Subcutaneous adipose tissue (tissue), 4 donors: ENCODE data around the gene OLIG2. TPM values are rescaled to one million over a fixed set of nuclear protein-coding genes. Genes with fewer than 3 reads are reported as not detected.

Experiments used
- total RNA-seq, 4 donors: library from RNA; depleted of rRNA; stranded (reverse); fragments of >200 nt; gene quantifications; one replicate each; pipeline ENCODE4 v1.1.0, GENCODE V29; 2016
- TF ChIP-seq, protein P1 (sequence below): fragments of 450-650 bp; IDR thresholded peaks from one replicate; pipeline ENCODE4 v1.5.1; 2016; ENCODE audit warnings: low read depth, mild to moderate bottlenecking, control low read depth, antibody characterized with exemption, moderate library complexity

OLIG2 gene
- total RNA-seq, 4 donors from 2014 or later: not detected

DNA sequence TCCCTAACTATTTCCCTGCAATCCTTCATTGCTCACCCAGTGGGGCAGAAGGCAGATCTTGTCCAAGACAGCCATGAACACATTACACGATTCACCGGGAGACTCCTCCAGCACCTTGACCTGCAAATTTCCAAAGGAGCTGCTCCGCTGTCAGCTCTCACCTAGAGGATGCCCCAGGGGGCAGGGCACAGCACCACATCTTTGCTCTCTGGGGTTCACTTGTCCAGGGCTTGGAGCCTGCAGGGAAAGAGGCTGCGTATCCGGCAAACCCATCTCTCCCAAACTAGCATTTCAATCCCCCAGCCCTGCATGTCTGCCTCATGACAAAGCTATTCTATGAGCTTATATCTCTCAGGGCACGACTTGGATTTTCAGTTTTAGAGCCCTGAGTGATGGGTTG lies 35.1 kb upstream of the OLIG2 start:
- TF ChIP-seq, protein P1, sequence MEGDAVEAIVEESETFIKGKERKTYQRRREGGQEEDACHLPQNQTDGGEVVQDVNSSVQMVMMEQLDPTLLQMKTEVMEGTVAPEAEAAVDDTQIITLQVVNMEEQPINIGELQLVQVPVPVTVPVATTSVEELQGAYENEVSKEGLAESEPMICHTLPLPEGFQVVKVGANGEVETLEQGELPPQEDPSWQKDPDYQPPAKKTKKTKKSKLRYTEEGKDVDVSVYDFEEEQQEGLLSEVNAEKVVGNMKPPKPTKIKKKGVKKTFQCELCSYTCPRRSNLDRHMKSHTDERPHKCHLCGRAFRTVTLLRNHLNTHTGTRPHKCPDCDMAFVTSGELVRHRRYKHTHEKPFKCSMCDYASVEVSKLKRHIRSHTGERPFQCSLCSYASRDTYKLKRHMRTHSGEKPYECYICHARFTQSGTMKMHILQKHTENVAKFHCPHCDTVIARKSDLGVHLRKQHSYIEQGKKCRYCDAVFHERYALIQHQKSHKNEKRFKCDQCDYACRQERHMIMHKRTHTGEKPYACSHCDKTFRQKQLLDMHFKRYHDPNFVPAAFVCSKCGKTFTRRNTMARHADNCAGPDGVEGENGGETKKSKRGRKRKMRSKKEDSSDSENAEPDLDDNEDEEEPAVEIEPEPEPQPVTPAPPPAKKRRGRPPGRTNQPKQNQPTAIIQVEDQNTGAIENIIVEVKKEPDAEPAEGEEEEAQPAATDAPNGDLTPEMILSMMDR: no peak

GRCh38 chr21:32991361-32991760 lies 34.4 kb upstream of the OLIG2 start:
- TF ChIP-seq, protein P1: no peak

- TF ChIP-seq, protein P1: no peak
Measured at GRCh38 chr21:32993894-32994293, 31.8 kb upstream of the OLIG2 start.

- TF ChIP-seq, protein P1: no peak
Measured at GRCh38 chr21:32994305-32994704, 31.4 kb upstream of the OLIG2 start.

DNA sequence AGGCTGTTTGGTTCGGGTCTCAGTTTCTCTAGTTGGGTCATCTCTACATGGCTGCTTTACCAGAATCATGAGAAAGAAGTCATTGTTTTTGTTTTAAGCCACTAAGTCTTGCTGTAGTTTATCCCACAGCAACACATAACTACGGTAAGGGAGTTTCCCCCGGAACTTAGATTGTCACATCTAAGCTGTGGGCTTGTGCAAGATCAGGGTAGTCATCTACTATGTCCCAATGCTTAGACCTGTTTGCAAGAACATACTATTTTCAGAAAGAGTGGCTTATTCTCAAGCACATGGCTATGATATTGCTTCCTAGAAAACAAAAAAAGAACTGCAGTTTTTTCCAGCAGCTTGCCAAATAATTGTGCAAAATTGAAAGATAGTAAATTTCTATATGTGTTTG lies 18.0 kb upstream of the OLIG2 start:
- TF ChIP-seq, protein P1: no peak

DNA sequence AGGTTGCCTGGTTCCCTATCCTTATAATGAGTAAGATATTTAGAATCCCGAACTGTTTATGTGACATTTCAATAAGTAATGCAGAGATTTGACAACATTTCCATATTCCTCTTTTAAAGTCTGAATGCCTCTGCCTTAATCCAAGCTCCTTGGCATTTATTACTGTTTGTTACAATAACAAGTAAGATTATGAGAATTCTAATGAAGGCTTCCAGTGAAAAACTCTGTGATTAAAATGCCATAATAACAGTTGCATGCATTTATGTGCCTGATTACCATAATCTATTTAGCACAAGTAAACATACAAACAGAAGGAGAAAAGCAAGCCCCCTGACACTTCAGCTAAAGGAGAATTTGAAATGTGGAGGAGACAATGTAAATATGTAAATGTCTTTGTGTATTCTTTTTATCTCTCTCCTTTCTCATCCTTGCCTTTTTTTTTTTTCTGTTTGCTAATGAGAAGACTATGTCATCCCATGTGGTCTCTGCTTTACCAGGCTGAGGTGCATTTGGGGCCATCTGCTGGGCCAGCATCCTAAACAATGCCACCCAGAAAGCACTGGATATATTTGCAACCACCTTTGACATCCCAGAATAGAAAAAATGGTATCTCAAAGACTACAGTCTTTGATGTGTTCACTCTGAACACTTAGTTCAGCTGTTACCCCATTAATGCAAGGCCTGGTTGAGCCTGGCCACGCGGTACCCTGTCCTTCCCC lies 17.2 kb upstream of the OLIG2 start:
- TF ChIP-seq, protein P1: no peak

- TF ChIP-seq, protein P1: no peak
Measured at GRCh38 chr21:33010931-33011330, 14.8 kb upstream of the OLIG2 start.
